ENCODE data around the gene VMAC. TPM values are rescaled to one million over a fixed set of nuclear protein-coding genes. Genes with fewer than 3 reads are reported as not detected.
A peak's percentile ranks its signal among the peaks of the same experiment; 100 is the strongest.

VMAC gene
- total and polyA plus RNA-seq, 2 of the 13 experiments (the other 11 are each of a cell fraction or from before 2014, with no cell fraction given) = 2.4 TPM

GRCh38 chr19:5881543-5882299, 23.0 kb upstream of the VMAC start:
- H4K20me1 ChIP-seq (ENCODE audit: insufficient read depth, low read length) = no peaks in the 10 kb centered on the region
- H2AFZ ChIP-seq (ENCODE audit: low read length) = no peak overlapping the region
- no peak overlapping the region for H3K4me2 ChIP-seq (ENCODE audit: low read depth, low read length)
- H3K27ac ChIP-seq (ENCODE audit: extremely low read length, insufficient read depth, low read length) = peak overlapping the region; percentile 40
- H3K9me3 ChIP-seq (ENCODE audit: low read length) = no peaks in the 10 kb centered on the region
- H3K27me3 ChIP-seq (ENCODE audit: control insufficient read depth in 1 of 2, insufficient read depth in 2 of 2, low read length in 2 of 2) = no peaks in the 10 kb centered on the region
- DNase-seq (ENCODE audit: low spot score) = no peak
- H3K79me2 ChIP-seq (ENCODE audit: insufficient read depth, low read length) = no peaks in the 10 kb centered on the region
- WGBS (ENCODE audit: low lambda C conversion rate) = 93% methylated on average over 18 of the region's 19 CpGs
- CTCF ChIA-PET (ENCODE audit: low intra/inter-chr PET ratio, low total read pairs) = no interaction called here
- no peak for ATAC-seq
- no peak overlapping the region for H3K9ac ChIP-seq (ENCODE audit: insufficient read depth, low read depth, low read length)
- TF ChIP-seq ZBTB38 (CRISPR knock-in tag; IDR thresholded peaks at IDR 0.05) = peak; percentile 44; the same call in 1 of the 2 replicates
- TF ChIP-seq ZNF615 (CRISPR knock-in tag; IDR thresholded peaks at IDR 0.05; ENCODE audit: borderline replicate concordance) = no peak
- TF ChIP-seq AGO2 (optimal IDR thresholded peaks at IDR 0.05; ENCODE audit: low read depth, low read length) = peak; percentile 40
- peak; percentile 57 for TF ChIP-seq ZBTB33 (CRISPR knock-in tag; IDR thresholded peaks at IDR 0.05)
- TF ChIP-seq ZSCAN22 (CRISPR knock-in tag; IDR thresholded peaks at IDR 0.05) = peak; percentile 90
- 0 out of 2 replicates have a peak, but pooled peaks have one; percentile 16 for TF ChIP-seq HOXA3 (CRISPR knock-in tag; IDR thresholded peaks at IDR 0.05)
- no peak for TF ChIP-seq HMGXB4 (CRISPR knock-in tag; IDR thresholded peaks at IDR 0.05; ENCODE audit: borderline replicate concordance in 1 of 2, low read depth in 1 of 2)
- POLR2A ChIA-PET = interaction anchor here (1.1 to 3.1 kb wide), 5 partner anchors 10 to 78 kb away, joined by 3 to 37 read pairs (median 8); partner anchors contain the start of genes FUT5 and FUT6
- in situ Hi-C loops (cut with HindIII; ENCODE audit: extremely low pct_ligation_motif_present, low pct_unique_long_range_greater_than_20kb) = no loop called here
- no TSS peak for BruUV-seq (replicated peaks)
- H3K4me3 ChIP-seq (replicated peaks in 1 of 3; ENCODE audit: insufficient read depth in 1 of 3, low read depth in 2 of 3, low read length in 3 of 3) = no peak overlapping the region
- intact Hi-C loops (cut with micrococcal nuclease; ENCODE audit: unreplicated experiment) = no loop called here
- no peak for FAIRE-seq
- H3K36me3 ChIP-seq (replicated peaks in 1 of 2; ENCODE audit: control insufficient read depth in 1 of 2, insufficient read depth in 2 of 2, low read length in 2 of 2) = no peaks in the 10 kb centered on the region
- H3K4me1 ChIP-seq (ENCODE audit: insufficient read depth, low read length) = peaks cover 84% of the 10 kb centered on the region
